Testis (tissue), 3 donors: ENCODE results near the gene SYNGR4. TPM values are rescaled to one million over a fixed set of nuclear protein-coding genes. Genes with fewer than 3 reads are reported as not detected.
A peak's percentile ranks its signal among the peaks of the same experiment; 100 is the strongest.

Experiments used
- DNase-seq: peaks from one replicate; pipeline ENCODE4 v3.0.0-alpha.2; 2019
- H3K27ac ChIP-seq, 2 donors: fragments of 200-600 bp; sonication (generic); one replicate each; pipeline ENCODE4 v1.5.1; 2019
- H3K27me3 ChIP-seq: fragments of 200-600 bp; sonication (generic); one replicate; pipeline ENCODE4 v1.5.1; 2019
- H3K36me3 ChIP-seq: fragments of 200-600 bp; sonication (generic); one replicate; pipeline ENCODE4 v1.5.1; 2017; ENCODE audit warnings: low read depth; ENCODE audit errors: missing control alignments
- H3K4me1 ChIP-seq: fragments of 200-600 bp; sonication (generic); one replicate; pipeline ENCODE4 v1.5.1; 2019
- H3K4me3 ChIP-seq, 2 donors: fragments of 200-600 bp; sonication (generic); one replicate each; pipeline ENCODE4 v1.5.1; 2017 to 2019
- H3K9me3 ChIP-seq: fragments of 200-600 bp; sonication (generic); one replicate; pipeline ENCODE4 v1.5.1; 2017
- CTCF ChIP-seq, 3 experiments: fragments of 450-650 bp in 2 of 3; fragments of 200-600 bp in 1 of 3; sonication (generic) in 1 of 3; IDR thresholded peaks; one replicate each; pipeline ENCODE4 v1.5.1; 2016 to 2019; ENCODE audit warnings: antibody characterized with exemption in 3 of 3, mild to moderate bottlenecking in 2 of 3, moderate library complexity in 1 of 3
- POLR2A ChIP-seq: fragments of 450-650 bp; IDR thresholded peaks from one replicate; pipeline ENCODE4 v1.6.1; 2017; ENCODE audit warnings: antibody characterized with exemption, mild to moderate bottlenecking, moderate library complexity
- WGBS, 2 donors: methylation state at CpG; one replicate each; pipeline ENCODE4 v1.1.5; 2018; 5-methylcytosine and 5-hydroxymethylcytosine counted together
- intact Hi-C: fragments of 100-400 bp; cut with DNase I; formaldehyde crosslinking; loops from one replicate; pipeline ENCODE4 v1.15.1; 2023; ENCODE audit warnings: low total_unique reads
- polyA plus RNA-seq: library from polyadenylated mRNA; stranded (reverse); fragments of 350-450 nt; fragmentation: Illumina TruSeq; extraction: RNeasy Lipid Tissue Mini Kit (QIAGEN cat#74804); gene quantifications from one replicate; pipeline ENCODE4 v1.2.3, GENCODE V29; 2014; ENCODE audit warnings: low read depth, low replicate concordance; ENCODE audit not compliant: insufficient read depth
- total RNA-seq, 2 donors: library from RNA; depleted of rRNA; stranded (reverse); fragments of >200 nt; gene quantifications; one replicate each; pipeline ENCODE4 v1.2.3, GENCODE V29; 2016

SYNGR4 gene
- total and polyA plus RNA-seq, 3 donors from 2014 or later: 21.8 to 112 (median 26.1) TPM

GRCh38 chr19:48346191-48346590, 18.0 kb upstream of the SYNGR4 start:
- 71 to 81% methylated on average over 2 of the region's 2 CpGs for WGBS, 2 donors
- no peak for DNase-seq
- no peaks in the 10 kb centered on the region for H3K27me3 ChIP-seq
- peaks cover 25% of the 10 kb centered on the region for H3K4me1 ChIP-seq
- intact Hi-C loops: no loop called here
- peak overlapping the region; percentile 36 to 75 for H3K27ac ChIP-seq
- H3K9me3 ChIP-seq: no peaks in the 10 kb centered on the region
- no peak overlapping the region for H3K4me3 ChIP-seq
- no peak for TF ChIP-seq POLR2A
- no peak for TF ChIP-seq CTCF (IDR thresholded peaks at IDR 0.05)
- H3K36me3 ChIP-seq: no peaks in the 10 kb centered on the region

- no peaks in the 10 kb centered on the region for H3K9me3 ChIP-seq
- no peak overlapping the region for H3K4me3 ChIP-seq
- peak overlapping the region; percentile 64 to 85 for H3K27ac ChIP-seq
- TF ChIP-seq CTCF (IDR thresholded peaks at IDR 0.05): no peak
- no peak for TF ChIP-seq POLR2A
- peak; percentile 84 for DNase-seq
- H3K4me1 ChIP-seq: peaks cover 25% of the 10 kb centered on the region
- no peaks in the 10 kb centered on the region for H3K36me3 ChIP-seq
- H3K27me3 ChIP-seq: no peaks in the 10 kb centered on the region
- WGBS, 2 donors: 19 to 40% methylated on average over 5 of the region's 5 CpGs
- intact Hi-C loops: no loop called here
Measured at GRCh38 chr19:48348045-48348444, 16.1 kb upstream of the SYNGR4 start.

- WGBS, 2 donors: 83 to 96% methylated on average over 5 to 7 of the region's 7 CpGs
- H3K27ac ChIP-seq: peak overlapping the region; percentile 64 to 85
- H3K27me3 ChIP-seq: no peaks in the 10 kb centered on the region
- no peak for DNase-seq
- H3K9me3 ChIP-seq: no peaks in the 10 kb centered on the region
- peaks cover 25% of the 10 kb centered on the region for H3K4me1 ChIP-seq
- TF ChIP-seq CTCF (IDR thresholded peaks at IDR 0.05): no peak
- TF ChIP-seq POLR2A: no peak
- no peaks in the 10 kb centered on the region for H3K36me3 ChIP-seq
- intact Hi-C loops: no loop called here
- H3K4me3 ChIP-seq: no peak overlapping the region
Measured at GRCh38 chr19:48348737-48349136, 15.4 kb upstream of the SYNGR4 start.

GRCh38 chr19:48350856-48351255, 13.3 kb upstream of the SYNGR4 start:
- H3K27me3 ChIP-seq: no peaks in the 10 kb centered on the region
- no peaks in the 10 kb centered on the region for H3K9me3 ChIP-seq
- H3K36me3 ChIP-seq: no peaks in the 10 kb centered on the region
- H3K4me1 ChIP-seq: peaks cover 32% of the 10 kb centered on the region
- no peak for TF ChIP-seq POLR2A
- no peak for TF ChIP-seq CTCF (IDR thresholded peaks at IDR 0.05)
- intact Hi-C loops: no loop called here
- no peak overlapping the region for H3K4me3 ChIP-seq
- 96 to 97% methylated on average over 5 of the region's 5 CpGs for WGBS, 2 donors
- DNase-seq: no peak
- H3K27ac ChIP-seq: no peak overlapping the region

GRCh38 chr19:48351341-48351752, 12.8 kb upstream of the SYNGR4 start:
- DNase-seq: peak; percentile 81
- intact Hi-C loops: no loop called here
- no peaks in the 10 kb centered on the region for H3K9me3 ChIP-seq
- TF ChIP-seq POLR2A (no peak), CTCF (IDR thresholded peaks at IDR 0.05) (peak; percentile 49 to 77 (median 59))
- H3K36me3 ChIP-seq: no peaks in the 10 kb centered on the region
- H3K27me3 ChIP-seq: no peaks in the 10 kb centered on the region
- no peak overlapping the region for H3K27ac ChIP-seq
- H3K4me3 ChIP-seq: no peak overlapping the region
- peaks cover 28% of the 10 kb centered on the region for H3K4me1 ChIP-seq
- 63 to 67% methylated on average over 8 of the region's 8 CpGs for WGBS, 2 donors
